Caco-2 (cell line): ENCODE measurements around the gene MYH15. TPM values are rescaled to one million over a fixed set of nuclear protein-coding genes. Genes with fewer than 3 reads are reported as not detected.

ENCODE experiments used
- Bru-seq: library from RNA; stranded (reverse); fragments of 400-500 nt; gene quantifications from one replicate; lab custom pipeline; 2021; lab: Mats Ljungman, UMichigan
- BruChase-seq, 2 experiments: library from RNA; stranded (reverse); fragments of 400-500 nt; gene quantifications; one replicate each; lab custom pipeline; 2021; lab: Mats Ljungman, UMichigan
- BruUV-seq: library from RNA; stranded (reverse); fragments of 400-500 nt; replicated peaks from 2 replicates; lab custom pipeline; 2021; lab: Mats Ljungman, UMichigan
- CTCF ChIA-PET: fragments of 300-600 bp; sonication (Branson Sonifier 250); formaldehyde crosslinking; loops from one replicate; lab custom pipeline; 2022; ENCODE audit warnings: antibody characterized with exemption; lab: Charles Lee
- POLR2A ChIA-PET: fragments of 300-600 bp; sonication (Branson Sonifier 250); formaldehyde crosslinking; loops from one replicate; lab custom pipeline; 2022; ENCODE audit warnings: antibody characterized with exemption; lab: Charles Lee
- DNase-seq, 2 experiments: peaks; one replicate each; pipeline versions ENCODE4 v3.0.0 to v3.0.0-alpha.2; 2020 to 2022
- H3K27me3 ChIP-seq: replicated peaks from 2 replicates; pipeline ENCODE4 v1.6.0; 2011; ENCODE audit warnings: low read length; ENCODE audit not compliant: control insufficient read depth, insufficient read depth
- H3K36me3 ChIP-seq: 2 replicates; pipeline ENCODE4 v1.5.1; 2011; ENCODE audit warnings: low read length; ENCODE audit not compliant: control insufficient read depth, insufficient read depth
- H3K4me1 ChIP-seq: fragments of 250-450 bp; sonication (Bioruptor Pico); 2 replicates; pipeline ENCODE4 v1.5.1; 2020; ENCODE audit warnings: mild to moderate bottlenecking
- H3K4me3 ChIP-seq: 2 replicates; pipeline ENCODE4 v1.5.1; 2011; ENCODE audit warnings: low read depth, mild to moderate bottlenecking, control low read depth, low read length
- H3K9me3 ChIP-seq: fragments of 250-450 bp; sonication (Bioruptor Pico); 2 replicates; pipeline ENCODE4 v1.5.1; 2020; ENCODE audit warnings: mild to moderate bottlenecking, moderate library complexity
- H3K27ac Mint-ChIP-seq: one replicate; pipeline ENCODE4 v1.8.0; 2022; ENCODE audit warnings: mixed read lengths; ENCODE audit not compliant: unreplicated experiment
- H3K27me3 Mint-ChIP-seq: one replicate; pipeline ENCODE4 v1.8.0; 2022; ENCODE audit warnings: mixed read lengths; ENCODE audit not compliant: insufficient read depth, unreplicated experiment
- H3K36me3 Mint-ChIP-seq: one replicate; pipeline ENCODE4 v1.8.0; 2022; ENCODE audit warnings: mild to moderate bottlenecking, mixed read lengths; ENCODE audit not compliant: insufficient read depth, unreplicated experiment
- H3K4me1 Mint-ChIP-seq: one replicate; pipeline ENCODE4 v1.8.0; 2022; ENCODE audit warnings: low read depth, mixed read lengths; ENCODE audit not compliant: unreplicated experiment
- H3K4me3 Mint-ChIP-seq: one replicate; pipeline ENCODE4 v1.8.0; 2022; ENCODE audit warnings: mild to moderate bottlenecking, moderate library complexity, mixed read lengths; ENCODE audit not compliant: unreplicated experiment
- H3K9me3 Mint-ChIP-seq: one replicate; pipeline ENCODE4 v1.8.0; 2022; ENCODE audit warnings: mixed read lengths; ENCODE audit not compliant: unreplicated experiment
- CTCF ChIP-seq, 2 experiments: fragments of 200-600 bp in 1 of 2; IDR thresholded peaks; 1 replicate in 1 of 2; 2 replicates in 1 of 2; pipeline versions ENCODE4 v1.5.1 to v1.8.0; 2011 to 2022; ENCODE audit warnings: antibody characterized with exemption in 1 of 2, control low read depth in 1 of 2, inconsistent platforms in 1 of 2, low read depth in 1 of 2, low read length in 1 of 2, mild to moderate bottlenecking in 1 of 2, moderate library complexity in 1 of 2; ENCODE audit not compliant: insufficient read depth in 1 of 2, severe bottlenecking in 1 of 2, unreplicated experiment in 1 of 2
- intact Hi-C: fragments of 100-400 bp; cut with micrococcal nuclease; formaldehyde crosslinking; loops from one replicate; pipeline ENCODE4 v1.10.0; 2022; ENCODE audit not compliant: unreplicated experiment
- long read RNA-seq: library from polyadenylated mRNA; stranded (forward); transcript quantifications from one replicate; pipeline ENCODE4 v2.0.0, GENCODE V29; 2022
- total RNA-seq: library from RNA; stranded (reverse); gene quantifications from 2 replicates; pipeline ENCODE4 v1.2.3, GENCODE V29; 2022

MYH15 gene
- total RNA-seq (0.21 and 0.25 TPM in 2 replicates), Bru-seq, nascent RNA (percentile 12 among the genes with signal in this experiment), BruChase-seq, experiment 1, labeled RNA remaining after a 2-hour chase (percentile 22 among the genes with signal in this experiment), BruChase-seq, experiment 2, labeled RNA remaining after a 6-hour chase (percentile 26 among the genes with signal in this experiment)
- long read RNA-seq = 0 reads

- no peaks in the 10 kb centered on the region for H3K27me3 ChIP-seq
- CTCF ChIA-PET = no interaction called here
- Mint-ChIP-seq H3K4me1 (no peaks in the 10 kb centered on the region), H3K36me3 (no peaks in the 10 kb centered on the region), H3K9me3 (no peaks in the 10 kb centered on the region), H3K27me3 (peaks cover 10% of the 10 kb centered on the region), H3K4me3 (no peak within 1 kb of the TSS), H3K27ac (no peak within 1 kb of the TSS)
- H3K9me3 ChIP-seq = no peaks in the 10 kb centered on the region
- H3K4me3 ChIP-seq = no peak within 1 kb of the TSS
- POLR2A ChIA-PET = no interaction called here
- no peak for DNase-seq
- no TSS peak for BruUV-seq
- intact Hi-C loops = no loop called here
- TF ChIP-seq CTCF (IDR thresholded peaks at IDR 0.05; ENCODE audit: insufficient read depth in 1 of 2, low read depth in 1 of 2, low read length in 1 of 2, severe bottlenecking in 1 of 2, unreplicated experiment in 1 of 2) = no peak
- no peaks in the 10 kb centered on the region for H3K4me1 ChIP-seq
- H3K36me3 ChIP-seq = no peaks in the 10 kb centered on the region
Measured at GRCh38 chr3:108510496-108510895, at the start of gene MYH15. MYH15 (minus strand) TSS chr3:108510596; CDS start chr3:108510530, 66 bp downstream.

- Mint-ChIP-seq H3K27me3 (no peaks in the 10 kb centered on the region), H3K27ac (peak overlapping the region; percentile 83), H3K4me3 (peak overlapping the region; percentile 65), H3K36me3 (peaks cover 39% of the 10 kb centered on the region), H3K9me3 (no peaks in the 10 kb centered on the region), H3K4me1 (peaks cover 23% of the 10 kb centered on the region)
- CTCF ChIA-PET = no interaction called here
- no TSS peak for BruUV-seq
- POLR2A ChIA-PET = interaction anchor here (1.0 to 1.4 kb wide), 2 partner anchors 33 kb away, joined by 3 to 4 read pairs; partner anchors contain the start of genes CIP2A and DZIP3
- DNase-seq = no peak
- no peaks in the 10 kb centered on the region for H3K9me3 ChIP-seq
- TF ChIP-seq CTCF (IDR thresholded peaks at IDR 0.05; ENCODE audit: insufficient read depth in 1 of 2, low read depth in 1 of 2, low read length in 1 of 2, severe bottlenecking in 1 of 2, unreplicated experiment in 1 of 2) = no peak
- H3K36me3 ChIP-seq = no peaks in the 10 kb centered on the region; the same call in 1 of the 2 replicates
- peaks cover 36% of the 10 kb centered on the region for H3K4me1 ChIP-seq
- intact Hi-C loops = loop anchor here (1.0 kb wide), 1 partner anchor 33 kb away; the partner anchor contains the start of genes CIP2A and DZIP3
- H3K27me3 ChIP-seq = no peaks in the 10 kb centered on the region
- no peak overlapping the region for H3K4me3 ChIP-seq
Measured at GRCh38 chr3:108555966-108556581, 45.7 kb upstream of the MYH15 start.

- Mint-ChIP-seq H3K27ac (peak overlapping the region; percentile 83), H3K36me3 (peaks cover 29% of the 10 kb centered on the region), H3K4me1 (peaks cover 23% of the 10 kb centered on the region), H3K9me3 (no peaks in the 10 kb centered on the region), H3K27me3 (no peaks in the 10 kb centered on the region), H3K4me3 (peak overlapping the region; percentile 65)
- H3K4me1 ChIP-seq = peaks cover 36% of the 10 kb centered on the region
- intact Hi-C loops = loop anchor here (1.0 kb wide), 1 partner anchor 34 kb away; the partner anchor contains the start of genes CIP2A and DZIP3
- no peaks in the 10 kb centered on the region for H3K9me3 ChIP-seq
- peak in 1 of 2 experiments; percentile 23 for DNase-seq
- ChIA-PET CTCF (interaction anchor here (0.9 kb wide), 1 partner anchor 20 kb away, joined by 3 read pairs; no protein-coding TSS in a partner anchor), POLR2A (interaction anchor here (1.4 kb wide), 1 partner anchor 34 kb away, joined by 4 read pairs; the partner anchor contains the start of genes CIP2A and DZIP3)
- no peak for TF ChIP-seq CTCF (IDR thresholded peaks at IDR 0.05; ENCODE audit: insufficient read depth in 1 of 2, low read depth in 1 of 2, low read length in 1 of 2, severe bottlenecking in 1 of 2, unreplicated experiment in 1 of 2)
- no peak overlapping the region for H3K4me3 ChIP-seq
- no peaks in the 10 kb centered on the region for H3K27me3 ChIP-seq
- no TSS peak for BruUV-seq
- no peaks in the 10 kb centered on the region for H3K36me3 ChIP-seq
Measured at GRCh38 chr3:108554913-108555571, 44.6 kb upstream of the MYH15 start.
